NT2/D1 (cell line): Measurements from ENCODE around the gene OGFOD2.

Experiments used
- YY1 ChIP-seq: IDR thresholded peaks from 2 replicates; pipeline ENCODE4 v1.6.1; 2011; ENCODE audit not compliant: insufficient read length, insufficient read depth
- ZNF274 ChIP-seq: IDR thresholded peaks from 2 replicates; pipeline ENCODE4 v1.6.1; 2011; ENCODE audit warnings: mild to moderate bottlenecking, low read depth, low read length

- TF ChIP-seq ZNF274: no peak
- no peak for TF ChIP-seq YY1
Observed at GRCh38 chr12:123010681-123011080, 35.6 kb downstream of the OGFOD2 start.
